ENCODE measurements around the gene NDUFAF7.

DNA sequence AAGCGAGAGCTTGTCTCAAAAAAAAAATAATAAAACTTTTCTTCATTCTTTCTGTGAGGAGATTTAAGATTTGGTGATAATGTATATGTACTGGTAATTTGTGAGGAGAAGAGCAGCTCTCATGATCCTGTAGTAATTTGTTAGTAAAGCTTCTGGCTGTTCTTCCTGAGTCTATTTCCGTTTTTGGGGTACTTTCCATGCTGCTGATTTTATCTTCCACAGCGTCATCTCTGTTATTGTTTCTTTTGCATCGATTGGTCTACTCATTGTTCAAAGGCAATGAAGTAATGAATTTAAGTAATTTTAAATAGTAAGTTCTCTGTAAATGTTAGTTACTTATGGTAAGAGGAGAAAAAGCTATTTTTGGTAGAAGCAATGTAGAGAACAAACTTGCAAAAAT is 12.0 kb downstream of the NDUFAF7 start:
- no peak for TF ChIP-seq CBX3 (IDR thresholded peaks at IDR 0.05; ENCODE audit: borderline replicate concordance, low read depth)
- TF ChIP-seq, protein P1, sequence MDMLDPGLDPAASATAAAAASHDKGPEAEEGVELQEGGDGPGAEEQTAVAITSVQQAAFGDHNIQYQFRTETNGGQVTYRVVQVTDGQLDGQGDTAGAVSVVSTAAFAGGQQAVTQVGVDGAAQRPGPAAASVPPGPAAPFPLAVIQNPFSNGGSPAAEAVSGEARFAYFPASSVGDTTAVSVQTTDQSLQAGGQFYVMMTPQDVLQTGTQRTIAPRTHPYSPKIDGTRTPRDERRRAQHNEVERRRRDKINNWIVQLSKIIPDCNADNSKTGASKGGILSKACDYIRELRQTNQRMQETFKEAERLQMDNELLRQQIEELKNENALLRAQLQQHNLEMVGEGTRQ (IDR thresholded peaks at IDR 0.05; ENCODE audit: borderline replicate concordance, low read depth, low read length): no peak
- TF ChIP-seq POLR2A (IDR thresholded peaks at IDR 0.05; ENCODE audit: low read depth, low read length): no peak
- TF ChIP-seq, protein P2, sequence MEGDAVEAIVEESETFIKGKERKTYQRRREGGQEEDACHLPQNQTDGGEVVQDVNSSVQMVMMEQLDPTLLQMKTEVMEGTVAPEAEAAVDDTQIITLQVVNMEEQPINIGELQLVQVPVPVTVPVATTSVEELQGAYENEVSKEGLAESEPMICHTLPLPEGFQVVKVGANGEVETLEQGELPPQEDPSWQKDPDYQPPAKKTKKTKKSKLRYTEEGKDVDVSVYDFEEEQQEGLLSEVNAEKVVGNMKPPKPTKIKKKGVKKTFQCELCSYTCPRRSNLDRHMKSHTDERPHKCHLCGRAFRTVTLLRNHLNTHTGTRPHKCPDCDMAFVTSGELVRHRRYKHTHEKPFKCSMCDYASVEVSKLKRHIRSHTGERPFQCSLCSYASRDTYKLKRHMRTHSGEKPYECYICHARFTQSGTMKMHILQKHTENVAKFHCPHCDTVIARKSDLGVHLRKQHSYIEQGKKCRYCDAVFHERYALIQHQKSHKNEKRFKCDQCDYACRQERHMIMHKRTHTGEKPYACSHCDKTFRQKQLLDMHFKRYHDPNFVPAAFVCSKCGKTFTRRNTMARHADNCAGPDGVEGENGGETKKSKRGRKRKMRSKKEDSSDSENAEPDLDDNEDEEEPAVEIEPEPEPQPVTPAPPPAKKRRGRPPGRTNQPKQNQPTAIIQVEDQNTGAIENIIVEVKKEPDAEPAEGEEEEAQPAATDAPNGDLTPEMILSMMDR (IDR thresholded peaks at IDR 0.05 in 2 of 3, conservative IDR thresholded peaks at IDR 0.05 in 1 of 3; ENCODE audit: control insufficient read depth in 2 of 3, extremely low read depth in 1 of 3, insufficient read depth in 1 of 3, low read depth in 3 of 3, low read length in 3 of 3): no peak
- no peak for TF ChIP-seq BHLHE40 (IDR thresholded peaks at IDR 0.05; ENCODE audit: borderline replicate concordance in 1 of 2, low read depth in 2 of 2, low read length in 1 of 2)
- no peak for TF ChIP-seq SIN3A (IDR thresholded peaks at IDR 0.05; ENCODE audit: low read depth, low read length)
- no peak for TF ChIP-seq RCOR1 (conservative IDR thresholded peaks at IDR 0.05; ENCODE audit: low read depth, low read length)
